ENCODE results near the gene ANKS1A.
"Not testable (repeated sequence)": the region's sequence is repeated elsewhere in the genome, so short reads cannot be mapped to it uniquely, and the experiment has no call there.

ANKS1A gene

DNA sequence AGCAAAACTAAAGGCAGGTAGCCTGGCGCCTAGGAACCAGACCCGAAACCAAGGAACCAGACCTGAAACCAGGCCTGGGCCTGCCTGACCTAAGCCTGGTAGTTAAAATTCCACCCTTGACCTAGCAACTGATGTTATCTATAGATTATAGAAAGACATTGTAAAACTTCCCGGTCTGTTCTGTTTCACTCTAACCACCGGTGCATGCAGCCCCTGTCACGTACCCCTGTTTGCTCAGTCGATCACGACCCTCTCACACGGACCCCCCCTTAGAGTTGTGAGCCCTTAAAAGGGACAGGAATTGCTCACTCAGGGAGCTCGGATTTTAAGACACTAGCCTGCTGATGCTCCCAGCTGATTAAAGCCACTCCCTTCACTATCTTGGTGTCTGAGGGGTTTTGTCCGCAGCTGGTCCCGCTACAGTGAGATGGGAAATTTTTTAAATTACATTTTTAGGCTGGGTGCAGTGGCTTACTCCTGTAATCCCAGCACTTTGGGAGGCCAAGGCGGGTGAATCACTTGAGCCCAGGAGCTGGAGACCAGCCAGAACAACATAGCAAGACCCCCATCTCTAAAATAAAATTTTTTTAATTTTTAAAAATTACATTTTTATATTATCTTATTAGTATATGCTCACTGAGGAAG, 115.0 kb downstream of the ANKS1A start:
- not testable (repeated sequence) for DNase-seq

DNA sequence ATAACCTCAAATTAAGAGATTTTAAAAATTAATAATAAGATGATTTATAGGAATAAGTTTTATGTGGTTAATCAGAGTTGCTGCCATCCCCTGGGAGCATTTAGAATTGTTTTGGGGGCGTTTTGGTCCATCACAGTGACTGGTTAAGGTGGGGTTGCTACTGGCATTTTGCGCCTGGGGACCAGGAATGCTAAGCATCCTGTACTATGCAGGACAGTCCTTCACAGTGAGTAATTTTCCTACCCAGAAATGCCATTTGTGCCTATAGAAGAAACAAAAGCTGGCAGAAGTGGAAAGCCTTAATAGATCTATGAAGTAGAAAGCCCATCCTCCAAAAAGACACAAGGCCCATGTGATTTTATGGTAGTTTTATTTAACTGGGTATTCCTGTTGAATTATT, 118.0 kb downstream of the ANKS1A start:
- DNase-seq = no peak

DNA sequence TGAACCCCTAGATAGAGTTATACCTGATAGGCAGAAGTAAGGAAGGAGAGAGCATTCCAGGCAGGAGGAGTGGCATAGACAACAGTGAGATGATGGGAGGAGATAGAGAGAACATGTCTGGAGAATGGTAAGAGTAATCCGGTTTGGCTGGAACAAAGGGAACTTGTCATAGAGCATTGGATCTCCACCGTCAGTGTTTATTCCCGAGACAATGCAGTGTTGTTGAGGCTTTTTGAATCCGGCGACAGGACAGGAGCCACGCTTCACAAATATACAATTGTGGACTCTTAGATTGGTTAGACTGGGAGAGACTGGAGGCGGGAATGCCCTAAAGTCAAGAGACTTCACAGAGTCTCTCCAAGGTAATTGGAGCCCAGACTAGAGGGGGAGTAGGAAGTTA, 119.8 kb downstream of the ANKS1A start:
- peak; percentile 73 to 94 for DNase-seq

DNA sequence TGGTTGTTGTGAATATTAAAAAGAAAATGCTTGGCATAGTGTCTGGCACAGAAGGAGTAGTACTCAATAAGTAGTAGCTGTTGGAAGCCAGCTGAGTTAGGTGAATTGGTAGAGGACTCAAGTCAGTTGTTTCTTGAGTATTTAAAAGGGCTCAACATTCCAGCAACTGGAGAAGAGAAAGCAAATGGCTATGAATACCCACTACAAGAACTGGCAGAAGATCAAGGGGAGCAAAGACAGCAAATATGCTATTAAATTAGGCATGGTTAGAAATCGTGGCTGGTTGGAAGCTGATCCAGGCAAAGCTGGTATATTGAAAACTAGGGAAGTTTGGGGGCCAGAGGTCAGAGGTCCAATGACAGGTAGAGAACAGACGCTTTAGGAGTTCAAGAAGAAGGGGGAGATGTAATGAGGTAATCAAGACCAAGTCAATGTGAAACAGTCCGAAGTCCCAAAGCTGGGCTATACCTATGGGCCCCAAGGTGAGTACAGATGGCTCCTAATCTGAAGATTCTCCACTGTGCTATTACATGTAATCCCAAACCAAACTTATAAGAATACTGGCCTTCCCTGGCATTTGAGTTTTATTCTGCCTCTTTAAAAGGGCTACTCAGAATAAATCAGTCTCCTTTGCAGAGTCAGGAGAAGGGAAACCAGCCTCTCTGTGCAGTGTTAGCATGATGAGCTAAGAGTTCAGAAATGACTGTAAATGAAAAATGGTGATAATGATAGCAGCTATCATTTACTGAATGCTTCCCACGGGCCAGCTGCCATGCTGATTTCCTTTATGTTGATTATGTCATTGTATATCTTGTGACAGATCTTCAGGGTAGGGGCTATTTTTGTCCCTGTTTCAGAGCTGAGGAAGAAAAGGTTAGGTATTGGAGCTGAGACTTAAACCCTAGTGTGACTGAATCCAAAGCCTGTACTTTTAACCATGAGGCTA, 122.3 kb downstream of the ANKS1A start:
- DNase-seq = no peak

DNA sequence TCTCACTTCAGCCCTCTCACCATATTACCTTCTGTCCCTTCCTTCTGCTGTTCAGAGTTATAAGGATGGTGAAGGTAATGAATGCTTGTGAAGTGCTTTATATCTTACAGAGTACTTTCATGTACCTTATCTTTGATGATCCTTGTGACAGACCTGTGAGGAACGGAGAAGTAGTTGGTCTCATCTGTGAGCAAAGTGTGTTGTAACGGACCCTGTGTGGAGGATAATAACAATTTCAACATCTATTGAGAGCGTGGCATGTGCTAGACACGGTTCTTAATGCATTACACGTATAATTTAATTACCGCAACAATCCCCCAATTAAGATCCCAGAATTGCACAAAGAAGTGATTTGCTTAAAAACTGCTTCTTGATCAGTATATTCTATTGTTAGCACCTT, 124.6 kb downstream of the ANKS1A start:
- DNase-seq = no peak

DNA sequence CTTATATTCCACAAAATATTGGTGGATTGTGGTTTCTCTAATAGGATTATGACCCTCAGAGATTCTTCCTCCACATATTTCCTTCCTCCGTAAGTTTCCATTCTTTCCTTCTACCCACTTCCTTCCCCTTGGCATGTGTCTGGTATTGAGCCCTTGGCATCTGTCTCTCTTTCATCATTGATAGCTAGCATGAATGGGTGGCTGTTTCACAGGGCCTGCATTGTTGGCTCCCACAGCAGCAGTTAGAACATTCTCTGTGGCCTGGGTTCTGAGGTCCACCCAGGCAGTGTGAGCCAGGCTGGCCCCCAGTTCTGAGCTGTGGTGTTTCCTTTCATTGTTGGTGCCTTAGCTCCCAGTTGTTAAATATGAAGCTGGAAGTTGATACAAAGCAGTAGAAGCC, 125.3 kb downstream of the ANKS1A start:
- DNase-seq = peak; percentile 76 to 92

DNA sequence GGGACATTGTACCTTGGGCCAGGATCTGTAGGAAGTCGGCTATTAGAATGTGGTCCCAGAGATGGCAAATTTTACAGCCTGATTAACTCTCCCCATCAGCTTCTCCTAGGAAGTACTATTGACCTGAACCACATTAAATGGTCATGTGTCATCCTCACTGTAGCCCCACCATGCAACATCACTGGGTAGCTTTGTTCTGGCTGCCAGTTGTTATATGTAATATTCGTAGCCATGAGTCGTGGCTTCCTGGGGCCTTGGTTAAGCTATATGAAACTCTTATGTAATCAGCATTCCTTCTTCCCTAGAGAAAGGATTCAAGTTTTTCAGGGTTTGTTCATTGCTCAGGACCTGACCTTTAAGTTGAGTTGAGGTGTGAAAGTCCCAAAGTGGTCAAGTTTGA, 125.7 kb downstream of the ANKS1A start:
- no peak for DNase-seq

DNA sequence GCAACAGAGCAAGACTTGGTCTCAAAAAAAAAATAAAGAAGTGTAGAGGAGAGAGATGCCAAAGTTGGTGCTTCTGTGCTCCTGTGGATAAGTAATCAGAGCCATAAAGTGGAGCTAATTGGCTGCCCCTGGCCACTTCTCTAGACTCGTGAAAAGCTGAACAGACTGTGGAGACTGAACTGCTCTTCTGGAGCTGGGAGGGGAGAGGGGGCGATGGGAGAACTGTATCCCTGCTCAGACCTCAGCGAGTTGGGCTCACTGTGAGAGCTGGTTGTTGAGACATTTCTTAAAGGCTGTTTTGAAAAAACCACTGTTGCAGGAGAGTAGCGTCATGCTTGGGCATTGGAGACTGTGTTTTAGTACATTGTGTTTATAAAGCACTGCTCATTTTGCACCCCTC, 126.4 kb downstream of the ANKS1A start:
- no peak for DNase-seq

DNA sequence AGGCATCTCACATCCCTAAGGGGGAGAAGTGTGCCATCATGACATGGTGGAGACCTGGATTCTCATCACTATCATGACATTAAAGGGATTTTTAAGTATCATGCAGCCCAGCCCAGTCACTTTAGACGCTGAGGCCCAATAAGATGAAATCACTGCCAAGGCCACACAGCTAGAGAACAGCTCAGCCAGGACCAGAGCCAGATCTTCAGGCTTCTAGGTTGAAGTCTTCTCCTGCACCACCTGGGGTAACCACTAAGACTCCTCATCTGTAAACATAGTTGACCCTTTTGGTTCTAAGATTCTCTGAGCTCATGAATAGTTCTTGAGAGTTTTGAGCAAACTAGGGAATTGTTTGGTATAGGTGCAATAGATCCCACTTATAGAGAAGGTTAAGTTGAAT, 126.9 kb downstream of the ANKS1A start:
- DNase-seq = no peak

DNA sequence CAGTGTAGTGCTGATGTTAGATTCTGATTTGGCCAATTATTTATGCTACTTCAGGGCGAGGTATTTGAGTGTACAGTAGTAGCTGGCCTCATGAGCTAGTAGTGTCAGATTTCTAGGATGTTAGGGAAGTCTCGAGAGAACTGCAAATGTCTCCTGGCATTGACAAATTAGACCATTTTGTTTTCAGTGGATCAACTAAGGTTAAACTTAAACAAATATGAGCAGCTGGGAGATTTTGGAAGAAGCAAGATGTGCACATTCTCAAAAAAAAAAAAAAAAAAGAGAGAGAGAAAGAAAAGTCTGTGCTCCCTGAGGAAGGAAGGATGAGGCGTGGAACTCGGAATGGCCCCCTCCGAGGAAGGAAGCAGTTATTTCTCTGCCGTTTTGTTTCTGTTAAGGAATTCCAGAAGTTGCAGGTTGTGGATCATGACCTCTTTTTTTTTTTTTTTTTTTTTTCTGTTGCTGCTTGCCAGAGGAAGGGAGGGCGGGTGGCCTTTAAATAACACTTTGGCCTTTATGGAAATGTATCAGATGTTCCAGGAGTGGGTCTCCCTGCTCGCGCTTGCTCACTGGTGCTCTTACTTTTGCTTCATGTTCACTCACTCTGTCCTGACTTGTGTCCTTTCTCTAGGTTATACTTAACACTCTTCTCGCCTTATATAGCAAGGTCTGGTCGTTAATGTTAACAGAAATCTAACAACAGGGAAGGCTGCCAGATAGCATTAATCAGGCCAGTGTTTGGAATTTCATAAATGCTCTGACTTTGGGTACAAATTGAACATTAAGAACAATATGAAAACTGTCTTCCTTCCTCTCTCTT, 127.7 kb downstream of the ANKS1A start:
- no peak for DNase-seq

DNA sequence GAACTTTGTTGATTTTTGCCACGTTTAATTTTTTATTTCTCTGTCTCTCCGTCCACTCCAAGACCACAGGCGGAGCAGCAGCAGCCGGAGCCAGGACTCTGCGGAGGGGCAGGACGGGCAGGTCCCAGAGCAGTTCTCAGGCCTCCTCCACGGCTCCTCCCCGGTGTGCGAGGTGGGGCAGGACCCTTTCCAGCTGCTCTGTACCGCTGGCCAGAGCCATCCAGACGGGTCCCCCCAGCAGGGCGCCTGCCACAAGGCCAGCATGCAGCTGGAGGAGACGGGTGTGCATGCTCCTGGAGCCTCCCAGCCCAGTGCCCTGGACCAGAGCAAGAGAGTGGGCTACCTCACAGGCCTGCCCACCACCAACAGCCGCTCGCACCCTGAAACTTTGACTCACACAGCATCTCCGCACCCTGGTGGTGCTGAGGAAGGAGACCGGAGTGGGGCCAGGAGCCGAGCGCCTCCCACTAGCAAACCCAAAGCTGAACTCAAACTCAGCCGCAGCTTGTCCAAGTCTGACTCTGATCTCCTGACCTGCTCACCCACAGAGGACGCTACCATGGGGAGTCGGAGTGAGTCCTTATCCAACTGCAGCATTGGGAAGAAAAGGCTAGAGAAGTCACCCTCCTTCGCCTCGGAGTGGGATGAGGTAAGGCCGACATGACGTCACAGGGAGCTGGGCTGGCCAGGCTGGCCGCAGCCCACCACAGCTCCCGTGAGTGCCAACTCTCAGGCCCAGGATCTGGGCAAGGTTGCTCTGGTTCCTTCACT, 128.5 kb downstream of the ANKS1A start:
- no peak for DNase-seq

DNA sequence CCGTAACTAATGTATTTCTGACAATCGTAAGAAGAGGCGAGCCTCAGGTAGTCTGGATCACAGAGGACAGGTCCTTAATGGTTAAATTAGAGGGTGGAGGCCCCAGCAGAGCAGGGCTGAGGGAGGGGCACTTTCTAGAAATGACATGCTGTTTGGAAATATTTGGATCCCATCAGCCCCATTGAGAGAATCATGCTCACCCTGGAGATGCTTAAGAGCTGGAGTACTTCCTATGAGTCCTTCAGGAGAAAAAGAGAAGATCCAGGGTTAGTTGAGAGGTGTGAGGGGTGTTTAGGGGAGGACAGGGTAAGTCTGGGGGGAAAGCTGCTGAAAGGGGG, 129.1 kb downstream of the ANKS1A start:
- DNase-seq = no peak

DNA sequence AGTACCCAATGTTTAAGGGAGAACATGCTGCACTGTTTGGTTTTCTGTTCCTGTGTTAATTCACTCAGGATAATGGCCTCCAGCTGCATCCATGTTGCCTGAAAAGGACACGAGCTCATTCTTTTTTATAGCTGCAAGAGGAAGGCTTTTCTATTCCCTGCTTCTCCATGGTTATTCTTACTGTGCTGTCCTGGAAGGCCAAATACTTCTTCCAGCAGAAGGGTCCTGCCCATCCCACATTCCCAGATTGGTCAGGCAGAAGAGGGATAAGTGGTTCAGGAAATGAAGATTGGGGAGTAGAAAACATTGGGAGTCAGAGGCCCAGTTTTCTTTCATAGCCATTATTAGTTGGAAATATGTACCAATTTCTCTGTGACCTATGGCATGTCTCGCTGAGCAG, 129.7 kb downstream of the ANKS1A start:
- no peak for DNase-seq

DNA sequence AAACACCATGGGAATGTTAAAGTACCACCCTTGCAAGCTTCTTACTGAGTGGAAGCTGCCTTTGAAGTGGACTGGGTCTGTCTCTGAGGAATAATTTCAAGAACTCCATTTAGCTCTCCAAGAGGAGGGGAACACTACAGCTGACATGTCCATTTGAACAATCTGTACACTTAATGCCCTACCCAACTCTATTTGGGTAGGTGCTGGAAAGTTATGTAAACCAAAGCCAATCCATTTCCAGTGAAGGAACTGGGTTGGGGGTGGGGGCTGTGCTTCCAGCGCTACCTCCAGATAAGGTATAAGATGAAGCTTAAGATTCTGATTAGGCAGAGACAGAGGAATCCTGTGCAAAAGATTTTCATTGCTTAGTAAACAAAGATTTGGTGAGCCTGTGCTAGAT, 130.1 kb downstream of the ANKS1A start:
- no peak for DNase-seq

DNA sequence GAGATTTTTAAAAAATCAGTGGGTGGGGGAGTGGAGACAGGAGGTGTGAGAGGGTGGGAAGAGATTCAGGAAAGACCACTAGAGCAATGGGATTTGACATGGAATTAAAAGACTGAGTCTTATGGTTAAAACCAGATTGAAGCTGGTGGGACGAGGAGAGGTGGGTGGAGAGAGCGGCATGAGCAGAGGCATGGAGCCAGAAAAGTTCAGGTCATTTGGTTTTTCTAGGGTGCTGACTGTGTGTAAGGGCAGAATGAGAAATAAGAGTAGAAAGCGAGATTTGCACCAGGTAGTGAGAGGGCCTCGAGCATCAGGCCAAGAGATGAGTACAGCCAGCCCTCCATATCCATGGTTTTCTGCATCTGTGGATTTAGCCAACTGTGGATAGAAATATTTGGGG, 130.8 kb downstream of the ANKS1A start:
- DNase-seq = no peak

DNA sequence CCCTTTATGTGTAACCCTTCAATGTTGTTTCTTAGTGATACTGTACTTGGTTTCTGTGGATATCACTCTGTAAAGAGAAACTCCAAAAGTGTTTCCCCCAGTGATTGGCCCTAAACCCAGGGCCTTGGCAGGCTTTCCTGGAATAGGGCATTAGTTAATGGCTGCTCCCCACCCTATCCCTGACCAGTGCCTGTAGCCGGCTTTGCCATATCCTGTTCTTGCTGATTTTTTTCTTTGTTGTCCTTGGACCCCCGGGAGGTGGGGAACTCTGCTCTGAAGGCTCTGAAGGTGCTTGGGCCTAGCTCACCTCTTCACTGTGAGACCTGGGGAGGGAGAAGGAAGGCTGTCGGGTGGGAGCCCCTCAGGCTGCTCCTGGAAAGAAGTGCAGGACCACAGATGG, 131.9 kb downstream of the ANKS1A start:
- DNase-seq = no peak

DNA sequence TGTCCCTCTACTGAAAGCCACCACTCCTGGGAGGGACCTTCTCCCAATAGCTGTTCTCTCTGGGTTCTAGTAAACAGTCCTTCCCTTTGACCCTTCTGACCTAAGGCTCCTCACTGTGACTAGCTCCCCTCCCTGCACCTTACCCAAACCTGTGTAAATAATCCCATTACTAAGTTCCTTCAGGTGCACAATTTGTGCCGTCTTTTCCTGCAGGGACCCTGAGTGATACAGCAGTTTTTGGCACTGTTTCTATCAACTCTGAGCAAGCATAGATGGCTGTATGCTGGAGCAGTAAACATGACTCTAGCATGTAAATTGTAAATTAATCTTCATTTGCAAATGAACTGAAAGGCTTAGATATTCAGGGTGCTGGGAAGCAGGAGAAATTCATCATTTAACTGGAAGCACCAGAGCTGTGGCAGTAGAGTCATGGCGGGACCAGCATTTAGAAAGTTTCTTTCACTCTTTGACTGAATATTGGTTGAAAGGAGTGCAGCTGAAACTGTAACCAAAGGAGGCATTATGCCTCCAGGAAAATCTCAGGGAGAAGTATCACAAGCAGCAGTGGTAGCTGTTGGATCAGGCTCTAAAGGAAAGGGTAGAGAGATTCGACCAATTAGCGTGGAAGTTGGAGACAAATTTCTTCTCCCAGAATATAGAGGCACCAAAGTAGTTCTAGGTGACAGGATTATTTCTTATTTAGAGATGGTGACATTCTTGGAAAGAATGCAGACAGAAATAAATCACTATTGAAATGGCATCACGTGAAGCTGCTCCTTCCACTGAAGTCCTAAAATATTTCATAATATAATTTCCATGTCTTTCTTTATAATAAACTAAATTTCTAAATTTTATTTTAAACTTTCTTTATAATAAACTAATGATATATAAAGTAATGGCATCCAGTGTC, 134.3 kb downstream of the ANKS1A start:
- DNase-seq = no peak

DNA sequence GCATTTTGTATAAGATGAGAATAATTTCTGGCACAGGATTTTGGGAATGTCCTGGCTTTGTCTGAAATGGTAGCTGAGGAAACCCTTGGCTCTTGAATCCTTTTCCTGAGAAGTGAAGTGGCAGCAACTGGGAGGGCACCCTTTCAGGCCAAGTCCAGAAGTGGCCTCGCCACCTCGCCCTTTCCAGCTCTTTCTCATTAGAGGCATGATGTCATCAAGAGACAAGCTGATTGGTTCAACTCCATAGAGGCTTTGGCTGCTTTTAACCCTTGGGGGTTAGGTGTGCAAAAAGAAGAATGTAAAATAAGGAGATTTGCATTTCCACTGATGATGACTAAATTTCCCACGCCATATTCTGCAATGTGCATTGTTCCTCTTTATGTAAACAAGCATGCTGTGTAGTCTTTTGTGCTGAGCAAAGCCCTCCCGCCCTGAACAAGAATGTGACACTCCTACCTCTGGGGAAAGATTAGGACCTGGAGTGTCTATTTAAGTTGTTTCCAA, 135.5 kb downstream of the ANKS1A start:
- peak; percentile 29 to 42 for DNase-seq

DNA sequence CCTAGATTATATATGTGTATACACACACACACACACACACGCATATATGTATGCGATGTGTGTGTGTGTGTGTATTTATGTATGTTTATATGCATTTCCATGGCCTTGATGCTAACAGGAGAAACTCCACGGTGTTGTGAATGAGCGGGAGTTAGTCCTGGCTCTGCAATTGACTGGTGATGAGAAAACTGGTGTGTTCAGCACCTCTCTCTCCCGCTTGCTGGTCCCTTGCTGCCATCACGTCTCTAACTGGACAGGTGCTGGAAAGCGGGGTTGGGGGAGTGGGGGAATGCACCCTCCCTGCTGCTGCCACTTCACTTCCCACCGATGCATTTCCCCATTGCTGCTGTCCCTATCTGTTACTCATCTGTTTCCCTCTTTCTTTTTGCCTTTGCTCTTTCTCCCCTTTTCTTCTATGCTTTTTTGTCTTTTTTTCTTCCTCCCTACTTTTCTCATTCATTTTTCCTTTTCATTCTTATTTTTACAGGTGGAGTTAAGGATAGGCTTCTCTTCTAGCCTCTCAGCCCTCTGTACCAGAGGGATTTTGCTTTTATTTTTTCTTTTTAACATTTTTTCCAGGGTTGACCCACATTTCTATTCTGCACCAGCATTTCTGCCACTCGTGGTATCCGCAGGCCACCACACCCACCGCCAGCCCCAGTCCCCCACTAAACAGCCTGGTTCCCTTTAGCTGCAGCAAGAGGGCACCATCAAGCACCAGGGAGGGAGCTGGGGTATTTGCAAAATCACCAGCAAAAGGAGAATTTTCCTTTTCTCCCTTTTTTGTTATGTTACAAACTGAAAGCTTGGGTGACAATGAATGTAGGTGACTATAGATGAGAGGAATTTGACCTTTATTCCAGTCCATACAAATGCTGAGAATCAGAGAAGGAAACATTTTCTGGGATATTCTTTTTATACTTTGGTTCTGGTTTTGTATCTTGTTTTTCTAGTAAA, 136.5 kb downstream of the ANKS1A start:
- no peak for DNase-seq

Measured in hippocampal formation (tissue), 2 donors.